Iris pigment epithelial cell (primary cell): ENCODE measurements around the gene POU2F2.

Experiments
- DNase-seq: peaks from one replicate; pipeline ENCODE4 v3.0.0-alpha.2; 2011; ENCODE audit warnings: low read depth

The POU2F2 gene

GRCh38 chr19:42132030-42132628 lies at the start of gene POU2F2:
Gene POU2F2, minus strand, starts transcription at chr19:42132446. Its CDS starts 35 bp downstream, at chr19:42132411.
- DNase-seq: no peak

- DNase-seq: no peak
These were observed 46.8 kb upstream of the POU2F2 start for GRCh38 chr19:42178791-42179674.

- DNase-seq: no peak
These were observed 45.4 kb upstream of the POU2F2 start for GRCh38 chr19:42177686-42178019.

- DNase-seq: peak; percentile 85
These were observed 44.9 kb upstream of the POU2F2 start for GRCh38 chr19:42176990-42177685.

GRCh38 chr19:42176649-42176989 lies 44.4 kb upstream of the POU2F2 start:
- DNase-seq: no peak

DNA sequence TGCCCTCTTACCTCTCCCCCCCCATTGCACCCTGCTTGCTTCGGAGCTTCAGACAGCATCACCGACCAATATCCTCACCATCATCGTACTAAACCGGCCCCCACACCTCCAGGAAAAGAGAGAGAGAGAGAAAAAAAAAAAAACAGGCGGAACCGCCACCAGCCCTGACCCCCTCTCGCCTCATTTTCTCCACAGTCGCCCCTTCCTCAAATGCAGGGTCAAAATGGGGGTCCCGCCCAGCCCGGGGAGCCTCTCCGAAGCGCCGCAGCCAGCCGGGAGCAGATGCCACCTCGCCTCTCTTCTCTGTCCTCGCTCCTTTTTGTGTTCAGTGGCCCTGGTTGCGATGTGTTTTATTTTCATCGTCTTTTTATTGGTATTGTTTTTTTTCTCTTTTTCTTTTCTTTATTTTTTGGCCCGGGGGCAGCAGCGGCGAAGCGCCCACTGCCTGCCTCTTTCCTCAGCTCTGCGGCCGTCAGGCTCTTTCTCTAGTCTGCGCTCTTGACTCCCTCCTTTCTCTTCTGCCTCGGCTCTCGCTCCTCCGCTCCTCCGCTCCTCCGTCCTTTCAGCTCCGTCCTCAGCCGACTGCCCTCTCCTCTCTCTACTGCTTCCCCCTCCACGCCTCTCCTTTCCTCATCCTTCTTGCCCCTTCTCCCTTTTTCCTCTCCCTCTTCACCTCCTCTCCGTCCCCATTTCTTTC lies 43.9 kb upstream of the POU2F2 start:
- peak; percentile 36 for DNase-seq

DNA sequence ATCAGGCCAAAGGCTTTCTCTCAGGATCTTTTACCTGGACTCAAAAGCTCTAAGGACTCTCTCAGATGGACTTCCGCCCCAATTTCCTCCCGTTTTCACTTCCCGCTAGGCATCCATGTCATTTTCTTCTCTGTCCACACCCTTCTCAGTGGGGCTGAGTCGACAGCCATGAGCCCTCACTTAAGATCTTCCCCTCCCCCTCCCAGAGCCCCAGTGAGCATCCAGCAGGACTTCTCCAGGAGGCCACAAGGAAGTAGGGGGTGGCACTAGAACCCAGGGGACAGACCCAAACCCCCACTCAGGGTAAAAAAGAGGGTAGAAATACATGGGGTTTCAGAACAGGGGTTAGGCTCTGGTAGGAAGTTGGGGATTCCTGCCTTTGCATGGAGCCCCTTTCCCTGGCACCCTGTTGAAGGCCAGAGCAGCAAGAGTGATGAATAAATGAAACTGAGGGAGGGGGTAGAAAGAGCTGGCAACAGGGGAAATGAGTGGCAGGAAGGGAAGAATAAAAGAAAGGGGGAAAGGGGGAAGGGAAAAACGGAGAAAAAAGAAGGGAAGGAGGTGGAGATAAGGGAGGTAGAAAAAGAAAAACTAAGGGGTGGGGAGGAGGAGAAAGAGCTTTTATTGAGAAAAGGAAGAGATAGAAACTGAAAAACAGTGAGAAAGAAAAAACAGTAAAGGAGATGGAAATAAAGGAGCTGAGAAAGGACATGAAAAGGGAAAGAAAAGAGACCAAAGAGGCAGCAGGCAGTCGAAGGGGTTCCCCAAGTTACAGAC lies 42.9 kb upstream of the POU2F2 start:
- no peak for DNase-seq

- DNase-seq: no peak
These were observed 41.9 kb upstream of the POU2F2 start for GRCh38 chr19:42174188-42174587.

GRCh38 chr19:42173695-42174094 lies 41.4 kb upstream of the POU2F2 start:
- DNase-seq: no peak

DNA sequence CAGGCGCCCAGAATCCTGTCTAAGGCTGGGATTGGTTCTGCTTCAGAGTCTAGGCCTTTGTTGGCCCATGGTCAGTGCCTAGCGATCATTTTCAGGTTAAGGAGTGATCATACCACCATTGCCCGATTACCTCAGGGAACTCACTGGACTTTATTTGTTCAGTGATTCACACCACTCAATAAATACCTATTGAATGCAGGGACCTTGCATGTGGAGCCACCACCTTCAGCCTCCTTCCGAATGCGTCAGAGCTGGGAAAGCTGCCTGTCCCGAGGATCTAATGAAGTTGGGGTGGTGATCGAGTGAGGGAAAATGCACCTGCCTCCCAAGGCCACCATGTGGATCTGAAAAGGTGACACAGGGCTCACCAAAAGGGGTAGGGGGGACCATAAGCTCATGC lies 40.0 kb upstream of the POU2F2 start:
- no peak for DNase-seq

- DNase-seq: no peak
These were observed 38.5 kb upstream of the POU2F2 start for GRCh38 chr19:42170715-42171114.

GRCh38 chr19:42169486-42170413 lies 37.5 kb upstream of the POU2F2 start:
- no peak for DNase-seq

DNA sequence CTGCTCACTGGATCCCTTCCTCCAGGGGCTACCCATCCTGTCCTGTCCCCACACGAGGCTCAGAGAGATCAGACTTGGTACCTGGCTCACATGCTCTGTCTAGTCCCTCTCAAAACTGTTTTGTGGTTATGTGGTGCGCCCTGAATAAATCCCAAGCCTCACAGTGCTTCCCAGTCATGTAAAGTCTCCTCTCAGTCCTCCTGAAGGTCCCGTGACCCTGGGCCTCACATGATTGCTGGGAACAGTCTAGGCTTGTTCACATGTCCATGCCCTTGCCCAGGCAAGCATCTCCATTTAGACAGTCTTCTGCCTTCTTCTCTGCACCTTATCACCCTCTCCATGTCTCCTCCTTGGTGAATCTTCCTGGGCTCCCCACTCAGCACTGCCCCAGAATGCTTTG lies 36.0 kb upstream of the POU2F2 start:
- DNase-seq: no peak

DNA sequence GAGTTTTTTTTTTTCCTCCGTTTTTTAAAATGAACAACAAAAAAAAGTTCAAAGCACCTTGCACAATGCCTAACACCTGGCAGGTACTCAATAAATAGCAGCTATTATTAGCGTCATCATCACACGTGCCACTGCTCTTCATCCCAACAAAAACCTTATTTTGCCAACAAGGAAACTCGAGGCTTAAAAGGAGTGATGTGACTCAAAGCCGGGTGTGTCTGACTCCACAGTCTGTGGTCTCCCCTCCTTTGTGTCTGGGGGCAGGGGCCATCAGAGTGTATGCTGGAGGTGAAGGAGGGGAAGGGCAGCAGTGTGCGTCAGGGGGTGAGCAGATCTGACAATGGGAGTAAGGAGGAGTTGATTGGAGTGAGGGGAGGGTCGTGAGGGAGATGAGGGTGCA lies 34.1 kb upstream of the POU2F2 start:
- no peak for DNase-seq

DNA sequence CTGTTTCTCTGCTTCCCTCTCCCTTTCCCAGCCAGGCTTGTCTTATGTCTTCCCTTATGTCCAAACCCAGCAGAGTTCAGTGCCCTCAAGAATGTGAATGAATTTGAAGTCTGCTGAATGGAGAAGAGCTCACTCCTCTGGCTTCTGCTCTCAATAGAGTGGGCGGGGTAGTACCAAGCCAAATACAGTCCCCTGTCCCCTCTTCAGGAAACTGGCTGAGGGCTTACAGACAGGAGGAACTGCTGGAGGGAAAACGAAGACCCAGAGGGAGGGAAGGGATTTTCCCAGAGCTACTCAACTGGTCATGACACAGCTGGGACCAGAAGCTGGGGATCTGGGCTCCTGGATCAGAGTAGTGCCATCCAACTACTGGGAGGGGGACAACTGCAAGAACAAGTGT lies 32.9 kb upstream of the POU2F2 start:
- no peak for DNase-seq

DNA sequence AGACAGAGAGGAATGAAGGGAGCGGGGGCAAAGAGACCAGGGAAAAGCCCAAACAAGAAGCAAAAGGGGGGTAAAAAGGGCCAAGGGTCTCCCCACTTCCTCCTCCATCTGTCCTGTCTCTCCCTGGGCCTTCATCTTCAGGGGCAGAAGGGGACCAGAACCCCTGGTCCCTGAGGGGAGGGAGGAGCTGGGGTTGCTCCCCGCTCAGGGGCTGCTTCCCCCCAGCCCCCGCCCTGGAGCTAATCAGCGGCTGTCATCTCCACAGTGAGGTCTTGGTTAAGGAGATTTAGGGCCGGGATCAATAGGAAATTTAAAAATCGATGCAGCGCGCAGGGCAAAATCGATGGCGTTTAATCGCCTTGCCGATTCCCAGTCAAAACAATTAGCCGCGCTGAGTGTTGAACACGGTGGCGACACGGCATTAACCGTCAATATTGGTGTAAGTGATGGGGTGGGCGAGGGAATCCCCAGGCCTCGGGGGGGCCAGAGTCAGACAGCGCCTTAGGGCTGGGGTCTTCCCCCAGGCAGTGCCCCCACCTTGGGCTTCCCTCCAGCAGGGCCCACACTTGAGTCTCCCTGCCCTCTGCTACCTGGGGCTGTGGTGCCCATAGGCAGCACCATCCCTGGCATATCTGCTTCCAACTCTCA lies 29.5 kb upstream of the POU2F2 start:
- DNase-seq: no peak

- no peak for DNase-seq
These were observed 27.7 kb upstream of the POU2F2 start for GRCh38 chr19:42159942-42160341.

GRCh38 chr19:42158926-42159325 lies 26.7 kb upstream of the POU2F2 start:
- DNase-seq: peak; percentile 15

DNA sequence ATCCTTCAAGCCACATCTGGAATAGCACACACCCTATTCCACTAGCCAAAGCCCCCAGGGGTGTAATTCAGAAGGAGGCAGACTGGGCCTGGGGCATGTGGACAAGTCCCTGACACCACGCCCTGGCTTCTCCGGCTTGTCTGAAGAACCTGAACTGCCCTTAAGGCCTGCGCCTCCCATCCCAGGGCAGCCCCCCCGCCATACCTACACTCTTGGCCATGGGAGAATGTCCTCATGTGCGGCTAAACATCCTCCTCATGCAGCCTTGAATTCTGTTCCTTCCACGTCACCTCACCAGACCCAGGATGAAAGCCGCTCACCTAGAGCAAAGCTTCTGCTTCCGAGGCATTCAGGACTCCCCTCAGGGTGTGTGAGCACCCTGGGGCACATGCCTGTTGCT lies 24.3 kb upstream of the POU2F2 start:
- no peak for DNase-seq

DNA sequence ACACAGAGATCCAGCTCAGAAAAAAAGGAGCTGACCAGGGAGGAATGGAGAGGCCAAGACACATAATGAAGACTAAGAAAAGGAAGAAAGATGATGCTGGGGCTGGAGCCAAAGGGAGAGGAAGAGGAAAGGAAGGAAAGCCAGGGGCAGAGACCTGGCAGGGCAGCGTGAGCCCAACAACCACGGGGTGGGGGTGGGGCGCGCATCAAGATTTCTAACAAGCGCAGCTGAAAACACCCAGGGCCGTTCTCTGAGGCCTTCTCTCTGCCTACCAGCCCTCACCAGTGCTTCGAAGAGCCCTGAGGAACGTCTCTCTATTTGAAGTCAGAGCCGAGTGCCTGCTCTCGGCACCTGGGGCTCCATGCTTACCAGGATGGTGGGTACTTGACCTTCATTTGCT lies 23.6 kb upstream of the POU2F2 start:
- DNase-seq: no peak
